HCT116 (cell line): ENCODE measurements around the gene TEX13A. TPM values are rescaled to one million over a fixed set of nuclear protein-coding genes. Genes with fewer than 3 reads are reported as not detected.

Experiments used
- ATAC-seq: fragments of 200-7000 bp; cut with Tn5 transposase; 2 replicates; pipeline ENCODE4 v1.9.1; 2020; ENCODE audit warnings: mild to moderate bottlenecking, moderate library complexity
- BruUV-seq: library from RNA; stranded (reverse); fragments of 400-500 nt; replicated peaks from 2 replicates; lab custom pipeline; 2021; lab: Mats Ljungman, UMichigan
- CTCF ChIA-PET: fragments of 300-600 bp; sonication (Branson Sonifier 250); formaldehyde crosslinking; loops from one replicate; lab custom pipeline; 2021; ENCODE audit warnings: antibody characterized with exemption; lab: Charles Lee
- POLR2A ChIA-PET: fragments of 300-600, 350-600 bp; sonication (Branson Sonifier 250); formaldehyde crosslinking; loops from one replicate; lab custom pipeline; 2021; ENCODE audit warnings: antibody characterized with exemption; lab: Charles Lee
- RAD21 ChIA-PET, 2 experiments: fragments of 300-600 bp; sonication (Branson Sonifier 250); formaldehyde crosslinking; loops; one replicate each; lab custom pipeline; 2023; ENCODE audit warnings: low total read pairs in 2 of 2; ENCODE audit not compliant: uncharacterized antibody in 2 of 2, unreplicated experiment in 2 of 2, low non-redundant PET in 1 of 2; lab: Charles Lee
- DNase-seq: peaks from one replicate; pipeline ENCODE4 v3.0.0-alpha.2; 2010; ENCODE audit warnings: low read depth, low spot score
- H2AFZ ChIP-seq: fragments of 200-600 bp; shearing (Covaris generic), sonication (generic); 2 replicates; pipeline ENCODE4 v1.6.1; 2017; ENCODE audit warnings: low read depth, mixed run types, mixed read lengths, antibody characterized with exemption, low read length; ENCODE audit not compliant: poor library complexity, severe bottlenecking
- H3K27ac ChIP-seq: 2 replicates; pipeline ENCODE4 v1.5.1; 2012; ENCODE audit warnings: low read depth, low read length
- H3K27me3 ChIP-seq: fragments of 200-600 bp; sonication (generic); 2 replicates; pipeline ENCODE4 v1.6.1; 2016; ENCODE audit warnings: mixed run types, low read length, mixed read lengths; ENCODE audit not compliant: insufficient read depth
- H3K36me3 ChIP-seq, 2 experiments: fragments of 200-500 bp in 1 of 2; fragments of 200-600 bp in 1 of 2; sonication (Bioruptor generic) in 1 of 2; sonication (generic) in 1 of 2; 2 replicates each; pipeline versions ENCODE4 v1.5.1 to v1.6.1; 2014 to 2016; ENCODE audit warnings: low read length in 2 of 2, inconsistent platforms in 1 of 2, mixed read lengths in 1 of 2, mixed run types in 1 of 2; ENCODE audit not compliant: insufficient read depth in 2 of 2, control insufficient read depth in 1 of 2
- H3K4me1 ChIP-seq, 2 experiments: fragments of 200-600 bp in 1 of 2; sonication (generic) in 1 of 2; 2 replicates each; pipeline versions ENCODE4 v1.5.1 to v1.6.1; 2012 to 2017; ENCODE audit warnings: low read length in 2 of 2, inconsistent platforms in 1 of 2, mild to moderate bottlenecking in 1 of 2, mixed read lengths in 1 of 2, mixed run types in 1 of 2, moderate library complexity in 1 of 2; ENCODE audit not compliant: insufficient read depth in 2 of 2, control insufficient read depth in 1 of 2
- H3K4me2 ChIP-seq: fragments of 200-600 bp; sonication (generic); 2 replicates; pipeline ENCODE4 v1.6.1; 2017; ENCODE audit warnings: mixed run types, low read length, mixed read lengths
- H3K4me3 ChIP-seq, 2 experiments: fragments of 200-600 bp in 1 of 2; sonication (generic) in 1 of 2; replicated peaks in 1 of 2; 2 replicates each; pipeline ENCODE4 v1.5.1; 2011 to 2016; ENCODE audit warnings: low read length in 2 of 2, control low read depth in 1 of 2, low read depth in 1 of 2, mild to moderate bottlenecking in 1 of 2, mixed read lengths in 1 of 2, mixed run types in 1 of 2
- H3K79me2 ChIP-seq: fragments of 200-600 bp; sonication (generic); 2 replicates; pipeline ENCODE4 v1.6.1; 2017; ENCODE audit warnings: mild to moderate bottlenecking, mixed run types, low read length, moderate library complexity, mixed read lengths; ENCODE audit not compliant: insufficient read depth
- H3K9ac ChIP-seq: fragments of 200-600 bp; sonication (generic); 2 replicates; pipeline ENCODE4 v1.6.1; 2016; ENCODE audit warnings: low read length, mixed read lengths
- H3K9me2 ChIP-seq: fragments of 200-600 bp; sonication (generic), shearing (Covaris generic); 2 replicates; pipeline ENCODE4 v1.6.1; 2017; ENCODE audit warnings: mixed run types, mild to moderate bottlenecking, moderate library complexity; ENCODE audit not compliant: insufficient read depth
- H3K9me3 ChIP-seq, 2 experiments: fragments of 200-500 bp in 1 of 2; fragments of 200-600 bp in 1 of 2; sonication (Bioruptor generic) in 1 of 2; sonication (generic) in 1 of 2; 2 replicates each; pipeline ENCODE4 v1.6.1; 2014 to 2017; ENCODE audit warnings: low read length in 2 of 2, mixed read lengths in 2 of 2, inconsistent platforms in 1 of 2, low read depth in 1 of 2, mild to moderate bottlenecking in 1 of 2, mixed run types in 1 of 2, moderate library complexity in 1 of 2; ENCODE audit not compliant: control insufficient read depth in 1 of 2, insufficient read depth in 1 of 2
- H4K20me1 ChIP-seq: fragments of 200-600 bp; sonication (generic), shearing (Covaris generic); 2 replicates; pipeline ENCODE4 v1.6.1; 2017; ENCODE audit warnings: mixed run types, mild to moderate bottlenecking, moderate library complexity; ENCODE audit not compliant: insufficient read depth
- ATF3 ChIP-seq: IDR thresholded peaks from 2 replicates; pipeline ENCODE4 v1.6.1; 2012
- CEBPB ChIP-seq: IDR thresholded peaks from 2 replicates; pipeline ENCODE4 v1.6.1; 2012; ENCODE audit warnings: low read depth
- EZH2phosphoT487 ChIP-seq: fragments of 200-600 bp; IDR thresholded peaks from 2 replicates; pipeline ENCODE4 v1.6.1; 2018; ENCODE audit warnings: antibody characterized with exemption, borderline replicate concordance
- POLR2AphosphoS5 ChIP-seq: IDR thresholded peaks from 2 replicates; pipeline ENCODE4 v1.6.1; 2011; ENCODE audit warnings: mild to moderate bottlenecking, low read depth, low read length, moderate library complexity
- SIN3A ChIP-seq: IDR thresholded peaks from 2 replicates; pipeline ENCODE4 v1.6.1; 2012; ENCODE audit warnings: low read depth
- SRF ChIP-seq: IDR thresholded peaks from 2 replicates; pipeline ENCODE4 v1.6.1; 2012; ENCODE audit warnings: low read depth
- TCF7L2 ChIP-seq: IDR thresholded peaks from 2 replicates; pipeline ENCODE4 v1.7.0; 2011; ENCODE audit warnings: borderline replicate concordance, inconsistent platforms; ENCODE audit not compliant: insufficient read depth, insufficient read length; ENCODE audit errors: extremely low read depth
- YY1 ChIP-seq: IDR thresholded peaks from 2 replicates; pipeline ENCODE4 v1.6.1; 2011; ENCODE audit warnings: low read length, low read depth, moderate library complexity, mild to moderate bottlenecking; ENCODE audit not compliant: insufficient replicate concordance; ENCODE audit errors: extremely low read depth
- intact Hi-C: fragments of 100-400 bp; cut with micrococcal nuclease; formaldehyde crosslinking; loops from 2 replicates; pipeline ENCODE4 v1.10.0; 2022
- total RNA-seq: library from RNA; stranded (reverse); gene quantifications from one replicate; pipeline ENCODE4 v1.2.1, GENCODE V29; 2021; ENCODE audit not compliant: unreplicated experiment
- TF ChIP-seq, protein P1 (sequence below), 3 experiments: fragments of 200-600 bp in 1 of 3; sonication (generic) in 1 of 3; IDR thresholded peaks in 2 of 3; conservative IDR thresholded peaks in 1 of 3; 2 replicates each; pipeline ENCODE4 v1.5.1; 2012 to 2017; ENCODE audit warnings: low read depth in 2 of 3, low read length in 2 of 3, antibody characterized with exemption in 1 of 3, borderline replicate concordance in 1 of 3, control low read depth in 1 of 3, mild to moderate bottlenecking in 1 of 3, mixed read lengths in 1 of 3, mixed run types in 1 of 3, moderate library complexity in 1 of 3; ENCODE audit not compliant: insufficient read depth in 1 of 3
- TF ChIP-seq, protein P2 (sequence below): IDR thresholded peaks from 2 replicates; pipeline ENCODE4 v1.6.1; 2012
- TF ChIP-seq, protein P3 (sequence below): IDR thresholded peaks from 2 replicates; pipeline ENCODE4 v1.6.1; 2012; ENCODE audit warnings: low read depth
- TF ChIP-seq, protein P4 (sequence below): IDR thresholded peaks from 2 replicates; pipeline ENCODE4 v1.6.1; 2011; ENCODE audit warnings: mild to moderate bottlenecking, low read length, moderate library complexity; ENCODE audit not compliant: insufficient replicate concordance; ENCODE audit errors: extremely low read depth

TEX13A gene
- total RNA-seq, 1 experiment from 2014 or later = not detected

- TF ChIP-seq, protein P1, sequence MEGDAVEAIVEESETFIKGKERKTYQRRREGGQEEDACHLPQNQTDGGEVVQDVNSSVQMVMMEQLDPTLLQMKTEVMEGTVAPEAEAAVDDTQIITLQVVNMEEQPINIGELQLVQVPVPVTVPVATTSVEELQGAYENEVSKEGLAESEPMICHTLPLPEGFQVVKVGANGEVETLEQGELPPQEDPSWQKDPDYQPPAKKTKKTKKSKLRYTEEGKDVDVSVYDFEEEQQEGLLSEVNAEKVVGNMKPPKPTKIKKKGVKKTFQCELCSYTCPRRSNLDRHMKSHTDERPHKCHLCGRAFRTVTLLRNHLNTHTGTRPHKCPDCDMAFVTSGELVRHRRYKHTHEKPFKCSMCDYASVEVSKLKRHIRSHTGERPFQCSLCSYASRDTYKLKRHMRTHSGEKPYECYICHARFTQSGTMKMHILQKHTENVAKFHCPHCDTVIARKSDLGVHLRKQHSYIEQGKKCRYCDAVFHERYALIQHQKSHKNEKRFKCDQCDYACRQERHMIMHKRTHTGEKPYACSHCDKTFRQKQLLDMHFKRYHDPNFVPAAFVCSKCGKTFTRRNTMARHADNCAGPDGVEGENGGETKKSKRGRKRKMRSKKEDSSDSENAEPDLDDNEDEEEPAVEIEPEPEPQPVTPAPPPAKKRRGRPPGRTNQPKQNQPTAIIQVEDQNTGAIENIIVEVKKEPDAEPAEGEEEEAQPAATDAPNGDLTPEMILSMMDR (IDR thresholded peaks at IDR 0.05 in 2 of 3, conservative IDR thresholded peaks at IDR 0.05 in 1 of 3; ENCODE audit: borderline replicate concordance in 1 of 3, insufficient read depth in 1 of 3, low read depth in 2 of 3, low read length in 2 of 3) = no peak
- TF ChIP-seq ATF3 = no peak
Observed at GRCh38 chrX:105226499-105226898, 6.0 kb upstream of the TEX13A start (continued).

DNA sequence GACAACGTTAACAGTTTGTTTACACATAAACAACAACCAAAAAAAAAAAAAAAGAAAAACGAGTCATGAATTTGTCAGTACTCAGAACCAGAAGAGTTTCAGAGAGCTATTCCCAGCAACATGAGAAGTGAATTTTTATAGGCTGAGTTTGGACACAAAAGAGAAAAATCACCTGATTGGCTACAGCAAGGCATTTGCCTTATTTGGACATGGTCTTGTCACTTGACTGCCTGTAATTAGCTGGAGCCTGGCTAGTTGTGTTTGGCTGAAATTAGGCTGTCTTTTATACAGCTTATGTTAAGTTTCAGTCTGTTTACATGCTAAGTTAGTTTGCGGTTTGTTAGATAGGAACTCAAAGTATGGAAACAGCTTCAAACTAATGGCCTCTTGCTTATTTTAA, 880 bp upstream of the TEX13A start:
- Histone ChIP-seq H3K27me3 (no peaks in the 10 kb centered on the region), H2AFZ (no peak overlapping the region), H3K79me2 (no peaks in the 10 kb centered on the region), H3K36me3 (no peaks in the 10 kb centered on the region), H3K9ac (no peak overlapping the region), H3K27ac (no peak overlapping the region), H4K20me1 (no peaks in the 10 kb centered on the region; the same call in 1 of the 2 replicates), H3K4me1 (no peaks in the 10 kb centered on the region), H3K9me3 (no peaks in the 10 kb centered on the region), H3K4me3 (no peak overlapping the region), H3K9me2 (no peaks in the 10 kb centered on the region), H3K4me2 (no peak overlapping the region)
- no TSS peak for BruUV-seq
- ChIA-PET POLR2A (no interaction called here), RAD21 (no interaction called here), CTCF (no interaction called here)
- intact Hi-C loops = no loop called here
- ATAC-seq = no peak
- no peak for DNase-seq
- TF ChIP-seq SRF (no peak), YY1 (no peak), ATF3 (no peak), SIN3A (no peak), POLR2AphosphoS5 (no peak), TCF7L2 (no peak), EZH2phosphoT487 (no peak), CEBPB (no peak)
- TF ChIP-seq, protein P2, sequence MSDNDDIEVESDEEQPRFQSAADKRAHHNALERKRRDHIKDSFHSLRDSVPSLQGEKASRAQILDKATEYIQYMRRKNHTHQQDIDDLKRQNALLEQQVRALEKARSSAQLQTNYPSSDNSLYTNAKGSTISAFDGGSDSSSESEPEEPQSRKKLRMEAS = no peak
- TF ChIP-seq, protein P1 (IDR thresholded peaks at IDR 0.05 in 2 of 3, conservative IDR thresholded peaks at IDR 0.05 in 1 of 3; ENCODE audit: borderline replicate concordance in 1 of 3, insufficient read depth in 1 of 3, low read depth in 2 of 3, low read length in 2 of 3) = no peak
- TF ChIP-seq, protein P3, sequence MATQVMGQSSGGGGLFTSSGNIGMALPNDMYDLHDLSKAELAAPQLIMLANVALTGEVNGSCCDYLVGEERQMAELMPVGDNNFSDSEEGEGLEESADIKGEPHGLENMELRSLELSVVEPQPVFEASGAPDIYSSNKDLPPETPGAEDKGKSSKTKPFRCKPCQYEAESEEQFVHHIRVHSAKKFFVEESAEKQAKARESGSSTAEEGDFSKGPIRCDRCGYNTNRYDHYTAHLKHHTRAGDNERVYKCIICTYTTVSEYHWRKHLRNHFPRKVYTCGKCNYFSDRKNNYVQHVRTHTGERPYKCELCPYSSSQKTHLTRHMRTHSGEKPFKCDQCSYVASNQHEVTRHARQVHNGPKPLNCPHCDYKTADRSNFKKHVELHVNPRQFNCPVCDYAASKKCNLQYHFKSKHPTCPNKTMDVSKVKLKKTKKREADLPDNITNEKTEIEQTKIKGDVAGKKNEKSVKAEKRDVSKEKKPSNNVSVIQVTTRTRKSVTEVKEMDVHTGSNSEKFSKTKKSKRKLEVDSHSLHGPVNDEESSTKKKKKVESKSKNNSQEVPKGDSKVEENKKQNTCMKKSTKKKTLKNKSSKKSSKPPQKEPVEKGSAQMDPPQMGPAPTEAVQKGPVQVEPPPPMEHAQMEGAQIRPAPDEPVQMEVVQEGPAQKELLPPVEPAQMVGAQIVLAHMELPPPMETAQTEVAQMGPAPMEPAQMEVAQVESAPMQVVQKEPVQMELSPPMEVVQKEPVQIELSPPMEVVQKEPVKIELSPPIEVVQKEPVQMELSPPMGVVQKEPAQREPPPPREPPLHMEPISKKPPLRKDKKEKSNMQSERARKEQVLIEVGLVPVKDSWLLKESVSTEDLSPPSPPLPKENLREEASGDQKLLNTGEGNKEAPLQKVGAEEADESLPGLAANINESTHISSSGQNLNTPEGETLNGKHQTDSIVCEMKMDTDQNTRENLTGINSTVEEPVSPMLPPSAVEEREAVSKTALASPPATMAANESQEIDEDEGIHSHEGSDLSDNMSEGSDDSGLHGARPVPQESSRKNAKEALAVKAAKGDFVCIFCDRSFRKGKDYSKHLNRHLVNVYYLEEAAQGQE = no peak
- TF ChIP-seq, protein P4, sequence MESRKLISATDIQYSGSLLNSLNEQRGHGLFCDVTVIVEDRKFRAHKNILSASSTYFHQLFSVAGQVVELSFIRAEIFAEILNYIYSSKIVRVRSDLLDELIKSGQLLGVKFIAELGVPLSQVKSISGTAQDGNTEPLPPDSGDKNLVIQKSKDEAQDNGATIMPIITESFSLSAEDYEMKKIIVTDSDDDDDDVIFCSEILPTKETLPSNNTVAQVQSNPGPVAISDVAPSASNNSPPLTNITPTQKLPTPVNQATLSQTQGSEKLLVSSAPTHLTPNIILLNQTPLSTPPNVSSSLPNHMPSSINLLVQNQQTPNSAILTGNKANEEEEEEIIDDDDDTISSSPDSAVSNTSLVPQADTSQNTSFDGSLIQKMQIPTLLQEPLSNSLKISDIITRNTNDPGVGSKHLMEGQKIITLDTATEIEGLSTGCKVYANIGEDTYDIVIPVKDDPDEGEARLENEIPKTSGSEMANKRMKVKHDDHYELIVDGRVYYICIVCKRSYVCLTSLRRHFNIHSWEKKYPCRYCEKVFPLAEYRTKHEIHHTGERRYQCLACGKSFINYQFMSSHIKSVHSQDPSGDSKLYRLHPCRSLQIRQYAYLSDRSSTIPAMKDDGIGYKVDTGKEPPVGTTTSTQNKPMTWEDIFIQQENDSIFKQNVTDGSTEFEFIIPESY = no peak
